Gastroesophageal sphincter (tissue), 4 donors: ENCODE measurements around the gene GIPC1. TPM values are rescaled to one million over a fixed set of nuclear protein-coding genes. Genes with fewer than 3 reads are reported as not detected.
A peak's percentile ranks its signal among the peaks of the same experiment; 100 is the strongest.

Source experiments
- ATAC-seq: fragments of 150-250 bp; one replicate; pipeline ENCODE4 v1.9.1; 2016; ENCODE audit warnings: mild to moderate bottlenecking, moderate library complexity
- H3K27ac ChIP-seq, 4 donors: fragments of 200-600 bp; sonication (generic) in 3 of 4; 1 replicate in 3 of 4; 2 replicates in 1 of 4; pipeline ENCODE4 v1.5.1; 2016 to 2019
- H3K27me3 ChIP-seq: fragments of 200-600 bp; sonication (generic); one replicate; pipeline ENCODE4 v1.5.1; 2019
- H3K36me3 ChIP-seq, 2 donors: fragments of 200-600 bp; sonication (generic); one replicate each; pipeline ENCODE4 v1.5.1; 2019; ENCODE audit warnings: control low read depth in 1 of 2
- H3K4me1 ChIP-seq, 3 donors: fragments of 200-600 bp; sonication (generic); 1 replicate in 2 of 3; 2 replicates in 1 of 3; pipeline ENCODE4 v1.5.1; 2016 to 2019; ENCODE audit warnings: control low read depth in 2 of 3
- H3K4me3 ChIP-seq, 2 donors: fragments of 200-600 bp; sonication (generic); one replicate each; pipeline ENCODE4 v1.5.1; 2019; ENCODE audit warnings: mild to moderate bottlenecking in 1 of 2, moderate library complexity in 1 of 2
- H3K9me3 ChIP-seq, 3 donors: fragments of 200-600 bp; sonication (generic); one replicate each; pipeline ENCODE4 v1.5.1; 2017 to 2019; ENCODE audit warnings: control low read depth in 2 of 3
- EP300 ChIP-seq: sonication (generic); formaldehyde crosslinking; IDR thresholded peaks from one replicate; pipeline ENCODE4 v1.6.1; 2017; ENCODE audit warnings: antibody characterized with exemption, mild to moderate bottlenecking
- POLR2A ChIP-seq, 2 donors: fragments of 450-650 bp; IDR thresholded peaks; one replicate each; pipeline ENCODE4 v1.6.1; 2017; ENCODE audit warnings: antibody characterized with exemption in 2 of 2, mild to moderate bottlenecking in 2 of 2, moderate library complexity in 1 of 2
- POLR2AphosphoS5 ChIP-seq: sonication (generic); formaldehyde crosslinking; IDR thresholded peaks from one replicate; pipeline ENCODE4 v1.6.1; 2017; ENCODE audit warnings: antibody characterized with exemption
- WGBS, 2 donors: methylation state at CpG; one replicate each; pipeline ENCODE4 v1.1.5; 2018; ENCODE audit warnings: low coverage in 1 of 2; 5-methylcytosine and 5-hydroxymethylcytosine counted together
- total RNA-seq, 4 donors: library from RNA; depleted of rRNA; stranded (reverse); fragments of >200 nt; gene quantifications; one replicate each; pipeline ENCODE4 v1.1.0, GENCODE V29; 2016
- TF ChIP-seq, protein P1 (sequence below), 4 experiments: fragments of 200-600 bp in 2 of 4; fragments of 450-650 bp in 2 of 4; sonication (generic) in 1 of 4; IDR thresholded peaks; one replicate each; pipeline ENCODE4 v1.5.1; 2017 to 2019; ENCODE audit warnings: antibody characterized with exemption in 4 of 4, mild to moderate bottlenecking in 2 of 4, moderate library complexity in 2 of 4

The GIPC1 gene
- total RNA-seq, 4 donors from 2014 or later, result 63.8 to 115 (median 78.3) TPM

DNA sequence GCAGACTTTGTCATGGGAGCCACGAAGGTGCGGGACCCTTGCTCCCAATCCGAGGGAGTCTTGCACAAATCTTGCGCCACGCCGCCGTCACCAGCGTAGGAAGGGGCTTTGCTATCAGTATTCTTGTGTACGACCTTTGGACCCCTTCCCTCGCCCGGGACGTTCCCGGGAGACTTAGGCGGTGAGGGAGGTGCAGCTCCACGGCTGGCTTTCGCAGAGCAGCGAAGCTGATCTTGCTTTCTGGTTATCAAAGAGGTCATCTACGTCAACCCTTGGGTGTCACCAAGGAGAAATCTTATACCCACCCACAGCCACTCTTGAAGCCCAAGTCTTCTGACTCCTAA, 34.0 kb upstream of the GIPC1 start:
- 0% methylated on average over 9 to 13 of the region's 18 CpGs for WGBS, 2 donors
- TF ChIP-seq POLR2AphosphoS5, result no peak
- TF ChIP-seq, protein P1, sequence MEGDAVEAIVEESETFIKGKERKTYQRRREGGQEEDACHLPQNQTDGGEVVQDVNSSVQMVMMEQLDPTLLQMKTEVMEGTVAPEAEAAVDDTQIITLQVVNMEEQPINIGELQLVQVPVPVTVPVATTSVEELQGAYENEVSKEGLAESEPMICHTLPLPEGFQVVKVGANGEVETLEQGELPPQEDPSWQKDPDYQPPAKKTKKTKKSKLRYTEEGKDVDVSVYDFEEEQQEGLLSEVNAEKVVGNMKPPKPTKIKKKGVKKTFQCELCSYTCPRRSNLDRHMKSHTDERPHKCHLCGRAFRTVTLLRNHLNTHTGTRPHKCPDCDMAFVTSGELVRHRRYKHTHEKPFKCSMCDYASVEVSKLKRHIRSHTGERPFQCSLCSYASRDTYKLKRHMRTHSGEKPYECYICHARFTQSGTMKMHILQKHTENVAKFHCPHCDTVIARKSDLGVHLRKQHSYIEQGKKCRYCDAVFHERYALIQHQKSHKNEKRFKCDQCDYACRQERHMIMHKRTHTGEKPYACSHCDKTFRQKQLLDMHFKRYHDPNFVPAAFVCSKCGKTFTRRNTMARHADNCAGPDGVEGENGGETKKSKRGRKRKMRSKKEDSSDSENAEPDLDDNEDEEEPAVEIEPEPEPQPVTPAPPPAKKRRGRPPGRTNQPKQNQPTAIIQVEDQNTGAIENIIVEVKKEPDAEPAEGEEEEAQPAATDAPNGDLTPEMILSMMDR (IDR thresholded peaks at IDR 0.05), result no peak
- TF ChIP-seq POLR2A (IDR thresholded peaks at IDR 0.05), result no peak
- no peak for TF ChIP-seq EP300

DNA sequence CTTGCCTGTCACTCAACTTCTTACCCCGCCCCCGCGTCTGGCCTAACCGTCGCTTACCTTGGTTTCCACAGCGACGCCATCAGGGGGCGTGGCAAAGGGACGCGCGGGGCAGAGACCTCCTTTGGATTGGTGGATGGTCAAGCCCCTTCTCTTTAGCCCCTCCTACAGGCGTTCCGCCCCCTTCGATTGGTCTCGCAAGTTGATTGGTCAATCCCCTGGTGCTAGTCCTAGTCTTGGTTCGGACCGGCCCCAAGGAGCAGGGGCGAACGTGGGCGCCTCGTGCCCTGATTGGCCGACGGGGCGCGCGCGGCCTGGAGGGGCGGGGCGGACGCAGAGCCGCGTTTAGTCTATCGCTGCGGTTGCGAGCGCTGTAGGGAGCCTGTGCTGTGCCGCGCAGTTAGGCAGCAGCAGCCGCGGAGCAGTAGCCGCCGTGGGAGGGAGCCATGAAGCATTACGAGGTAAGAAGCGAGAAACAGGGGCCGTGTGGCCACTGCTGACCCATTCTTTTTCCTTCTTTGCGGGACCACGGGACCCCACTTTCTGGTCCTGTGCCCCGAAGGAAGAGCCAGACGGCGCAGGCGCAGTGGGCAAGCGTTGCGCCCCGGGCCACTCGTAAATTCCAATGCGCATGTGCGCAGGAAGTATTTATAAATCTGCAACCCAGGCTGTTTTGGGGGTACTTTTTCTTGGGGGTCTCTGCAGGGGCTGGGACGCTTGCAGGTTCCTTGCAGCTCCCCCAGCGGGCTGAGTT, 33.5 kb upstream of the GIPC1 start, which contains the start of gene TECR:
Gene TECR, plus strand, starts transcription at position 341 of the 751 bp plus-strand sequence. Its CDS starts 103 bp downstream, at position 444.
- H3K4me3 ChIP-seq, result peak within 1 kb of the TSS; percentile 43 to 82
- H3K4me1 ChIP-seq, result peaks cover 0 to 37% (median 10%) of the 10 kb centered on the region in 3 donors
- H3K9me3 ChIP-seq, result no peaks in the 10 kb centered on the region
- TF ChIP-seq POLR2A (IDR thresholded peaks at IDR 0.05) (peak; percentile 95 to 97), POLR2AphosphoS5 (peak; percentile 98), EP300 (no peak)
- TF ChIP-seq, protein P1 (IDR thresholded peaks at IDR 0.05), result no peak
- WGBS, 2 donors, result 0 to 1% methylated on average over 1 to 28 of the region's 59 CpGs
- H3K36me3 ChIP-seq, result no peaks in the 10 kb centered on the region
- no peaks in the 10 kb centered on the region for H3K27me3 ChIP-seq
- peak within 1 kb of the TSS; percentile 50 to 96 (median 95) for H3K27ac ChIP-seq
- ATAC-seq, result peak; percentile 99

More for the DNA sequence above, 34.0 kb upstream of the GIPC1 start:
- no peak for ATAC-seq
- peaks cover 0 to 37% (median 10%) of the 10 kb centered on the region in 3 donors for H3K4me1 ChIP-seq
- H3K36me3 ChIP-seq, result peaks cover 0 to 5% of the 10 kb centered on the region in 2 donors
- no peaks in the 10 kb centered on the region for H3K27me3 ChIP-seq
- H3K9me3 ChIP-seq, result no peaks in the 10 kb centered on the region
- H3K27ac ChIP-seq, result peak overlapping the region; percentile 50 to 96 (median 95)
- H3K4me3 ChIP-seq, result peak overlapping the region; percentile 36 to 82

DNA sequence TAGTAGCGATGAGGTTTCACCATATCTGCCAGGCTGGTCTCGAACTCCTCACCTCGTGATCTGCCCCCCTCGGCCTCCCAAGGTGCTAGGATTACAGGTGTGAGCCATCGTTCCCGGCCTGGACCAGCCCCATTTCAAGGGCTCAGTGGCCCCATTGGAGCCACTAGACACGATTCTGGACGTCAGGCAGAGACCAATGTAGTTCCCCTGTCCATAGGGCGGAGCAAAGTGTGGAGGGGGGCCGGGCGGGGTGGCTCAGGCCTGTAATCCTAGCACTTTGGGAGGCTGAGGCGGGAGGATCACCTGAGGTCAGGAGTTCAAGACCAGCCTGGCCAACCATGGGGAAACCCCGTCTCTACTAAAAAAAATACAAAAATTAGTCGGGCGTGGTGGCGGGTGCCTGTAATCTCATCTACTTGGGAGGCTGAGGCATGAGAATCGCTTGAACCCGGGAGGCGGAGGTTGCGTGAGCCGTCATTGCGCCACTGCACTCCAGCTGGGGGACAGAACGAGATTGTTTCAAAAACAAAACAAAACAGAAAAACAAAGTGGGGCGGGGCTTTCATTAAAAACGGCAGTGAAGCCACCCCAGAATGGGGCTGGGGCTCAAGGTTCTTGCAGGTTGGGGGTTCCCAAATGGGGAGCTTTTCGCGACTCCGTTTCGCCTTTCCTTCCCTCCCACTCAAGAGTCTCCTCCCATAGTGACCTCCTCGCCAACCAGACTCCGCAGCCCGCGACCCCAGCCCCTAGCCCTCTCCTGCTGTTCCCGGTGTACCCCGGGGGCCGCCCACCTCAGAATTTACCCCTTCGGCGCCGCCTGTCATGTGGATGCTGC, 32.7 kb upstream of the GIPC1 start:
- H3K27ac ChIP-seq, result peak overlapping the region in 3 of 4 donors; percentile 72 to 96 (median 95)
- no peaks in the 10 kb centered on the region for H3K9me3 ChIP-seq
- no peaks in the 10 kb centered on the region for H3K27me3 ChIP-seq
- peak overlapping the region; percentile 43 to 82 for H3K4me3 ChIP-seq
- no peaks in the 10 kb centered on the region for H3K36me3 ChIP-seq
- H3K4me1 ChIP-seq, result peaks cover 0 to 37% (median 10%) of the 10 kb centered on the region in 3 donors
- TF ChIP-seq, protein P1 (IDR thresholded peaks at IDR 0.05), result no peak
- TF ChIP-seq EP300 (no peak), POLR2A (IDR thresholded peaks at IDR 0.05) (no peak), POLR2AphosphoS5 (no peak)
- ATAC-seq, result peak; percentile 14
- WGBS, 2 donors, result 17 to 20% methylated on average over 16 to 24 of the region's 39 CpGs

DNA sequence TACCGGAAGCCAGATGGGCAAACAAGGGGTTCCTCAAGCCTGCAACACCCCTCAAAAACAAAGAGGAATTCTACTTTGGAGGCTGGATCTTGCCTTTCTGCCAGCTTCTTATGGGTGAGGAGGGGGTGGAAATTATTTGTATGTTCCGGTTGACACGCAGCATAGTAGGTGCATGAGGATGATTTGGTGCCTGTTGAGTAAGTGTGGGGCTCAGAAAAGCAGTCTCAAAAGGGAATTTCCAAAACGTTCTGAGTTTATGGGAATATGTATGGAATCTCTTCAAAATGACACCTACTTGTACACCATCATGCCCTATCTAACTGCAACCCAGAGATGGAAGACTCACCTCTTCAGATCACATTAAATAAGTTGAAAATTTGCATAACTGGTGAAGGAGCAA, 30.5 kb upstream of the GIPC1 start:
- WGBS, 2 donors, result 53 to 58% methylated on average over 2 to 3 of the region's 4 CpGs
- TF ChIP-seq POLR2A (IDR thresholded peaks at IDR 0.05), result no peak
- TF ChIP-seq, protein P1 (IDR thresholded peaks at IDR 0.05), result no peak
- TF ChIP-seq POLR2AphosphoS5, result no peak
- TF ChIP-seq EP300, result no peak

More for the DNA sequence above, 30.5 kb upstream of the GIPC1 start:
- no peak overlapping the region for H3K27ac ChIP-seq
- ATAC-seq, result no peak
- H3K27me3 ChIP-seq, result no peaks in the 10 kb centered on the region
- H3K9me3 ChIP-seq, result no peaks in the 10 kb centered on the region
- H3K4me1 ChIP-seq, result peaks cover 0 to 23% (median 8%) of the 10 kb centered on the region in 3 donors
- H3K36me3 ChIP-seq, result no peaks in the 10 kb centered on the region
- H3K4me3 ChIP-seq, result no peak overlapping the region
